HepG2 (cell line): ENCODE measurements around the gene GTF2A2. TPM values are rescaled to one million over a fixed set of nuclear protein-coding genes. Genes with fewer than 3 reads are reported as not detected.

ENCODE experiments used
- ATAC-seq: fragments of 200-7000 bp; cut with Tn5 transposase; 3 replicates; pipeline ENCODE4 v1.9.1; 2020; ENCODE audit warnings: mild to moderate bottlenecking, moderate library complexity
- BruUV-seq: library from RNA; stranded (reverse); fragments of 400-500 nt; replicated peaks from 2 replicates; lab custom pipeline; 2021; lab: Mats Ljungman, UMichigan
- CTCF ChIA-PET: fragments of 300-600 bp; formaldehyde crosslinking; extraction: SDS; loops from one replicate; lab custom pipeline; 2021; ENCODE audit warnings: low total read pairs, inconsistent platforms, low intra/inter-chr PET ratio; lab: Yijun Ruan, JAX
- POLR2A ChIA-PET: fragments of 350-600 bp; sonication (Branson Sonifier 250); formaldehyde crosslinking; loops from one replicate; lab custom pipeline; 2020; ENCODE audit warnings: antibody characterized with exemption, inconsistent platforms; lab: Yijun Ruan, JAX
- DNase-seq: peaks from one replicate; pipeline ENCODE4 v3.0.0-alpha.2; 2015; ENCODE audit warnings: low spot score
- FAIRE-seq: peaks from 3 replicates; lab custom pipeline; 2011; peaks lifted over from hg19 to GRCh38; lab: Jason Lieb, UNC
- H2AFZ ChIP-seq: one replicate; pipeline ENCODE4 v1.6.1; 2011; ENCODE audit warnings: low read length, inconsistent platforms
- H3K27ac ChIP-seq: fragments of 300-600 bp; 3 replicates; pipeline ENCODE4 v1.8.0; 2011; ENCODE audit warnings: mixed run types, mild to moderate bottlenecking, mixed read lengths, low read length, inconsistent platforms; ENCODE audit not compliant: insufficient read depth; ENCODE audit errors: extremely low read length
- H3K27me3 ChIP-seq, 2 experiments: fragments of 200-600 bp in 1 of 2; 2 replicates in 1 of 2; 3 replicates in 1 of 2; pipeline versions ENCODE4 v1.6.0 to v1.8.0; 2011; ENCODE audit warnings: low read length in 2 of 2, mild to moderate bottlenecking in 2 of 2, moderate library complexity in 2 of 2, inconsistent platforms in 1 of 2; ENCODE audit not compliant: insufficient read depth in 2 of 2, control insufficient read depth in 1 of 2
- H3K36me3 ChIP-seq, 2 experiments: fragments of 200-600 bp in 1 of 2; replicated peaks in 1 of 2; 2 replicates in 1 of 2; 3 replicates in 1 of 2; pipeline versions ENCODE4 v1.5.1 to v1.8.0; 2011; ENCODE audit warnings: low read length in 2 of 2, inconsistent platforms in 1 of 2; ENCODE audit not compliant: insufficient read depth in 2 of 2, control insufficient read depth in 1 of 2
- H3K4me1 ChIP-seq: 2 replicates; pipeline ENCODE4 v1.5.1; 2012; ENCODE audit warnings: low read length, inconsistent platforms; ENCODE audit not compliant: insufficient read depth
- H3K4me2 ChIP-seq: 2 replicates; pipeline ENCODE4 v1.6.0; 2011; ENCODE audit warnings: low read depth, low read length, inconsistent platforms
- H3K4me3 ChIP-seq, 3 experiments: fragments of 200-600 bp in 1 of 3; sonication (generic), shearing (Covaris generic) in 1 of 3; replicated peaks in 1 of 3; 2 replicates each; pipeline ENCODE4 v1.5.1; 2011 to 2016; ENCODE audit warnings: low read length in 3 of 3, inconsistent platforms in 2 of 3, low read depth in 2 of 3, mild to moderate bottlenecking in 2 of 3, control low read depth in 1 of 3, mixed read lengths in 1 of 3; ENCODE audit not compliant: insufficient read depth in 1 of 3
- H3K79me2 ChIP-seq: one replicate; pipeline ENCODE4 v1.6.1; 2011; ENCODE audit warnings: low read length, inconsistent platforms; ENCODE audit not compliant: insufficient read depth
- H3K9ac ChIP-seq: 2 replicates; pipeline ENCODE4 v1.6.0; 2011; ENCODE audit warnings: mild to moderate bottlenecking, low read depth, low read length, inconsistent platforms; ENCODE audit not compliant: insufficient read depth
- H3K9me3 ChIP-seq: 2 replicates; pipeline ENCODE4 v1.5.1; 2012; ENCODE audit warnings: mild to moderate bottlenecking, low read length
- H4K20me1 ChIP-seq: 2 replicates; pipeline ENCODE4 v1.6.0; 2011; ENCODE audit warnings: inconsistent platforms, mild to moderate bottlenecking, low read length, moderate library complexity; ENCODE audit not compliant: insufficient read depth
- ADNP ChIP-seq: sonication (generic); formaldehyde crosslinking; IDR thresholded peaks from 2 replicates; pipeline ENCODE4 v1.4.0; 2020; ENCODE audit warnings: missing genetic modification reagents
- AHDC1 ChIP-seq: sonication (generic); formaldehyde crosslinking; IDR thresholded peaks from 2 replicates; pipeline ENCODE4 v1.5.1; 2020; ENCODE audit warnings: mild to moderate bottlenecking, missing genetic modification reagents, borderline replicate concordance
- GABPA ChIP-seq, 2 experiments: IDR thresholded peaks; 2 replicates each; pipeline ENCODE4 v1.6.1; 2011 to 2016; ENCODE audit warnings: low read depth in 2 of 2, low read length in 1 of 2, missing biosample characterization in 1 of 2, missing genetic modification characterization in 1 of 2
- GZF1 ChIP-seq: sonication (generic); formaldehyde crosslinking; IDR thresholded peaks from 2 replicates; pipeline ENCODE4 v1.5.1; 2020; ENCODE audit warnings: mild to moderate bottlenecking, missing genetic modification reagents
- HNF4A ChIP-seq: sonication (generic); formaldehyde crosslinking; IDR thresholded peaks from 2 replicates; pipeline ENCODE4 v1.4.0; 2020; ENCODE audit warnings: missing genetic modification reagents
- NCOR1 ChIP-seq: fragments of 200-600 bp; sonication (generic); IDR thresholded peaks from 2 replicates; pipeline ENCODE4 v1.7.0; 2017; ENCODE audit warnings: antibody characterized with exemption, low read length, borderline replicate concordance
- ZFP62 ChIP-seq: sonication (generic); formaldehyde crosslinking; IDR thresholded peaks from 2 replicates; pipeline ENCODE4 v1.4.0; 2020; ENCODE audit warnings: missing genetic modification reagents
- ZNF256 ChIP-seq: sonication (generic); formaldehyde crosslinking; conservative IDR thresholded peaks from 2 replicates; pipeline ENCODE4 v1.4.0; 2020; ENCODE audit warnings: missing genetic modification reagents
- ZNF329 ChIP-seq: sonication (generic); formaldehyde crosslinking; IDR thresholded peaks from 2 replicates; pipeline ENCODE4 v1.9.0; 2021; ENCODE audit warnings: low read depth, mild to moderate bottlenecking, missing genetic modification reagents
- WGBS: methylation state at CpG from one replicate; pipeline ENCODE4 v1.1.6; 2017; ENCODE audit warnings: low lambda C conversion rate; 5-methylcytosine and 5-hydroxymethylcytosine counted together
- in situ Hi-C: cut with HindIII; loops from 2 replicates; pipeline ENCODE4 v1.10.0; 2017; ENCODE audit warnings: low pct_unique_long_range_greater_than_20kb; ENCODE audit not compliant: extremely low pct_ligation_motif_present
- intact Hi-C: fragments of 100-400 bp; cut with micrococcal nuclease; formaldehyde crosslinking; loops from one replicate; pipeline ENCODE4 v1.10.0; 2022; ENCODE audit not compliant: unreplicated experiment
- polyA plus RNA-seq, 8 experiments: library from polyadenylated mRNA; depleted of rRNA in 3 of 8; stranded (reverse) in 7 of 8; unstranded in 1 of 8; fragments of >200 nt; fragmentation: Illumina TruSeq in 4 of 8; extraction: Trizol in 4 of 8; gene quantifications; 2 replicates each; pipeline versions ENCODE4 v1.2.1 to v1.2.3, GENCODE V29; 2011 to 2016; ENCODE audit warnings: low read depth in 4 of 8, missing spikeins in 1 of 8, mixed read lengths in 1 of 8; ENCODE audit not compliant: insufficient read depth in 1 of 8
- total RNA-seq, 5 experiments: library from RNA; depleted of rRNA; stranded (reverse); fragments of >200 nt; fragmentation: Illumina TruSeq; extraction: Trizol; gene quantifications; 2 replicates each; pipeline ENCODE4 v1.2.3, GENCODE V29; 2016; ENCODE audit warnings: low read depth in 1 of 5
- TF ChIP-seq, protein P1 (sequence below): sonication (generic); formaldehyde crosslinking; IDR thresholded peaks from 2 replicates; pipeline ENCODE4 v1.5.0; 2020; ENCODE audit warnings: mild to moderate bottlenecking, missing genetic modification reagents, moderate library complexity

GTF2A2 gene
- total and polyA plus RNA-seq, 2 of the 13 experiments (the other 11 are each of a cell fraction or from before 2014, with no cell fraction given), result 24.4 to 106 TPM

- TF ChIP-seq ADNP (CRISPR knock-in tag), result no peak
- TF ChIP-seq HNF4A (CRISPR knock-in tag), result no peak
- TF ChIP-seq GABPA (IDR thresholded peaks at IDR 0.05; ENCODE audit: low read depth, low read length), result no peak
- TF ChIP-seq GABPA (CRISPR knock-in tag; IDR thresholded peaks at IDR 0.05; ENCODE audit: low read depth), result 0 out of 2 replicates have a peak, but pooled peaks have one; percentile 7
- no peak for TF ChIP-seq NCOR1
- TF ChIP-seq, protein P1, sequence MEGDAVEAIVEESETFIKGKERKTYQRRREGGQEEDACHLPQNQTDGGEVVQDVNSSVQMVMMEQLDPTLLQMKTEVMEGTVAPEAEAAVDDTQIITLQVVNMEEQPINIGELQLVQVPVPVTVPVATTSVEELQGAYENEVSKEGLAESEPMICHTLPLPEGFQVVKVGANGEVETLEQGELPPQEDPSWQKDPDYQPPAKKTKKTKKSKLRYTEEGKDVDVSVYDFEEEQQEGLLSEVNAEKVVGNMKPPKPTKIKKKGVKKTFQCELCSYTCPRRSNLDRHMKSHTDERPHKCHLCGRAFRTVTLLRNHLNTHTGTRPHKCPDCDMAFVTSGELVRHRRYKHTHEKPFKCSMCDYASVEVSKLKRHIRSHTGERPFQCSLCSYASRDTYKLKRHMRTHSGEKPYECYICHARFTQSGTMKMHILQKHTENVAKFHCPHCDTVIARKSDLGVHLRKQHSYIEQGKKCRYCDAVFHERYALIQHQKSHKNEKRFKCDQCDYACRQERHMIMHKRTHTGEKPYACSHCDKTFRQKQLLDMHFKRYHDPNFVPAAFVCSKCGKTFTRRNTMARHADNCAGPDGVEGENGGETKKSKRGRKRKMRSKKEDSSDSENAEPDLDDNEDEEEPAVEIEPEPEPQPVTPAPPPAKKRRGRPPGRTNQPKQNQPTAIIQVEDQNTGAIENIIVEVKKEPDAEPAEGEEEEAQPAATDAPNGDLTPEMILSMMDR (CRISPR knock-in tag), result no peak
These were observed 31.1 kb upstream of the GTF2A2 start (continued) for GRCh38 chr15:59688423-59688781.

DNA sequence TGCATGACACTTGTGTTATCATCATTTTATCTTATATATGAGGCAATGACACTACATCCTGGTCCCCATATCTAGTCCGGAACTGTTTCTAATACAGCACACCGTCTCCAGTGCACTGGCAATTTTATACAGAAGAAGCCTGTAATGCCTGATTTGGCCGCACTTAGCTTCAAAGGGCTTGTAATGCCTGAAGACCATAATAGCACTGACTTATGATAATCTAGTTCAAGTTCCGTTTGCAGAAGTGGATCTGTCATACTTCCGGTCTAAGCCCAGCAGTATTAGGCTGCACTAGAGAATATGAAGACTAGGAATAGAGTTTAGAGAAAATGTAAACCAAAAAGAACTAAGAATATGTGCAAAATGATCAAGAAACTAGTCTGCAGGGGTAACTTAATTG lies 30.5 kb upstream of the GTF2A2 start:
- CTCF ChIA-PET, result no interaction called here
- Histone ChIP-seq H3K4me1 (peaks cover 53% of the 10 kb centered on the region), H3K36me3 (peaks cover 2 to 7% of the 10 kb centered on the region in 2 experiments; a peak in 3 of 5 replicates), H3K9me3 (no peaks in the 10 kb centered on the region), H2AFZ (no peak overlapping the region), H3K4me3 (peak overlapping the region; percentile 79 to 98 (median 94)), H3K9ac (peak overlapping the region; percentile 97), H3K4me2 (peak overlapping the region; percentile 93), H3K27me3 (no peaks in the 10 kb centered on the region; a peak in 2 of 5 replicates), H4K20me1 (peaks cover 39% of the 10 kb centered on the region), H3K79me2 (peaks cover 57% of the 10 kb centered on the region), H3K27ac (peak overlapping the region; percentile 98)
- intact Hi-C loops, result loop anchor here (2.0 kb wide), 1 partner anchor 791 kb away; the partner anchor contains the start of gene ICE2
- BruUV-seq, result TSS peak; percentile 54
- POLR2A ChIA-PET, result interaction anchor here (1.8 to 2.5 kb wide), 2 partner anchors 31 to 37 kb away, joined by 3 to 17 read pairs; partner anchors contain the start of gene GTF2A2
- peak; percentile 15 for DNase-seq
- ATAC-seq, result no peak
- in situ Hi-C loops, result loop anchor here (25.0 kb wide), 1 partner anchor 774 kb away; no protein-coding TSS in a partner anchor
- 7% methylated on average over 5 of the region's 5 CpGs for WGBS
- no peak for TF ChIP-seq ZNF256 (CRISPR knock-in tag)
- no peak for TF ChIP-seq ZFP62 (CRISPR knock-in tag)
- TF ChIP-seq AHDC1 (CRISPR knock-in tag), result no peak
- no peak for TF ChIP-seq GZF1 (CRISPR knock-in tag)
- no peak for TF ChIP-seq GABPA (IDR thresholded peaks at IDR 0.05; ENCODE audit: low read depth, low read length)
- peak; percentile 56 for TF ChIP-seq GABPA (CRISPR knock-in tag; IDR thresholded peaks at IDR 0.05; ENCODE audit: low read depth)
- no peak for TF ChIP-seq ZNF329
- FAIRE-seq, result no peak
